GM11168 (cell line): ENCODE measurements around the gene SULT2A1.
"Not testable (repeated sequence)": the region's sequence is repeated elsewhere in the genome, so short reads cannot be mapped to it uniquely, and the experiment has no call there.

ENCODE experiments used
- in situ Hi-C: fragments of 300-500 bp; cut with MboI; formaldehyde crosslinking; loops from one replicate; pipeline ENCODE4 v1.12.0; 2022; ENCODE audit warnings: low sequenced_read_pairs; ENCODE audit not compliant: unreplicated experiment

SULT2A1 gene

GRCh38 chr19:47886010-47886559 is at the start of gene SULT2A1:
SULT2A1 (minus strand) TSS chr19:47886315; CDS start chr19:47886257, 58 bp downstream.
- in situ Hi-C loops: no loop called here

GRCh38 chr19:47928581-47928980 is 42.5 kb upstream of the SULT2A1 start:
- in situ Hi-C loops: not testable (repeated sequence)

- in situ Hi-C loops: not testable (repeated sequence)
Observed at GRCh38 chr19:47920107-47920506, 34.0 kb upstream of the SULT2A1 start.

GRCh38 chr19:47910191-47910590 is 24.1 kb upstream of the SULT2A1 start:
- in situ Hi-C loops: not testable (repeated sequence)

GRCh38 chr19:47909350-47909749 is 23.2 kb upstream of the SULT2A1 start:
- in situ Hi-C loops: not testable (repeated sequence)

GRCh38 chr19:47901370-47901769 is 15.3 kb upstream of the SULT2A1 start:
- in situ Hi-C loops: no loop called here

- in situ Hi-C loops: no loop called here
Observed at GRCh38 chr19:47899335-47899734, 13.2 kb upstream of the SULT2A1 start.

GRCh38 chr19:47897861-47898260 is 11.7 kb upstream of the SULT2A1 start:
- in situ Hi-C loops: no loop called here

- in situ Hi-C loops: no loop called here
Observed at GRCh38 chr19:47896773-47897172, 10.7 kb upstream of the SULT2A1 start.

GRCh38 chr19:47896019-47896418 is 9.9 kb upstream of the SULT2A1 start:
- in situ Hi-C loops: no loop called here

GRCh38 chr19:47895165-47895782 is 9.2 kb upstream of the SULT2A1 start:
- in situ Hi-C loops: no loop called here

GRCh38 chr19:47891923-47892666 is 6.0 kb upstream of the SULT2A1 start:
- in situ Hi-C loops: no loop called here

GRCh38 chr19:47891622-47891922 is 5.5 kb upstream of the SULT2A1 start:
- in situ Hi-C loops: no loop called here

- in situ Hi-C loops: no loop called here
Observed at GRCh38 chr19:47890865-47891621, 4.9 kb upstream of the SULT2A1 start.

- in situ Hi-C loops: no loop called here
Observed at GRCh38 chr19:47885067-47885463, 1.1 kb downstream of the SULT2A1 start.

GRCh38 chr19:47882890-47883289 is 3.2 kb downstream of the SULT2A1 start:
- in situ Hi-C loops: no loop called here

- in situ Hi-C loops: no loop called here
Observed at GRCh38 chr19:47881757-47882156, 4.4 kb downstream of the SULT2A1 start.

GRCh38 chr19:47879385-47879784 is 6.7 kb downstream of the SULT2A1 start:
- in situ Hi-C loops: not testable (repeated sequence)

- in situ Hi-C loops: no loop called here
Observed at GRCh38 chr19:47878906-47879305, 7.2 kb downstream of the SULT2A1 start.

- in situ Hi-C loops: no loop called here
Observed at GRCh38 chr19:47865166-47865565, 20.9 kb downstream of the SULT2A1 start.

GRCh38 chr19:47863514-47863936 is 22.6 kb downstream of the SULT2A1 start:
- in situ Hi-C loops: no loop called here
